ENCODE measurements around the gene MAP3K6. TPM values are rescaled to one million over a fixed set of nuclear protein-coding genes. Genes with fewer than 3 reads are reported as not detected.

Gene MAP3K6
- total RNA-seq, 1 experiment from 2014 or later: 8.2 TPM

DNA sequence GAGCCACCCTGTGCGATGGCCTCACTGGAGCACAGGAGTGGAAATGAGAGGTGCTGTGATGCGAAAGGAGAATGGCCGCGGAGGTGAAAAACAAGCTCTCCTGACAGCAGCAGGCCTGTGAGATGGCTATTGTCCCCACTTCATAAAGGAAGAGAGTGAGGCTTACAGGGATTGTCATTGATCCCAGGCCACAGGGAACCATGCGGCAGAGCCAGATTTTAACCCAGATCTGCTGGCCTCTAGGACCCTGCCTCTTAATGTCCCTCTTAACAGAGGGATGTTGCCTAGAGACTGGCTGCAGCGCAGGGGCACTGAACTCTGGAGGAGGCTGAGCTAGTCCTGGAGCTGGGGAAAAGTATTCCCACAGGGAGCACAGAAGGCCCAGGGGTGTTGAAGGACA lies 28.0 kb downstream of the MAP3K6 start:
- DNase-seq (ENCODE audit: low read depth): no peak

DNA sequence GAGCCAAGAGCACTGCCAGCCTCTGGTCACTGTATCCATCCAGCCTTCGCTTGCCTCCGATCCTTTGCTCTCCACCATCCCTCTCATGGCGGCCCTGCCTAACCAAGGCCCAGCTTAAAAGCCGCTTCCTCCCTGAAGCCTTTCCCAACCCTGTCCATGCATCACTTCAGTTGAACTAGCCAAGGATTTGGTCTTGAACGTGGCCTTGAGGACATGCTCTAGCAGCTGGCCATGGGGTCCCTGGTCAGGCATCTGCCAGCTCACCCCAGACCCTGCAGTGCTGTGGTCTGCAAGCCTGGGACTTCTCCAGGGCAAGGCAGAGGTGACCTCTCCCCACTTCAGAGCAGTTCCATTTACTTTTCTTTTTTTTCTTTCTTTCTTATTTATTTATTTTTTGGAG lies 30.0 kb downstream of the MAP3K6 start:
- DNase-seq (ENCODE audit: low read depth): no peak

DNA sequence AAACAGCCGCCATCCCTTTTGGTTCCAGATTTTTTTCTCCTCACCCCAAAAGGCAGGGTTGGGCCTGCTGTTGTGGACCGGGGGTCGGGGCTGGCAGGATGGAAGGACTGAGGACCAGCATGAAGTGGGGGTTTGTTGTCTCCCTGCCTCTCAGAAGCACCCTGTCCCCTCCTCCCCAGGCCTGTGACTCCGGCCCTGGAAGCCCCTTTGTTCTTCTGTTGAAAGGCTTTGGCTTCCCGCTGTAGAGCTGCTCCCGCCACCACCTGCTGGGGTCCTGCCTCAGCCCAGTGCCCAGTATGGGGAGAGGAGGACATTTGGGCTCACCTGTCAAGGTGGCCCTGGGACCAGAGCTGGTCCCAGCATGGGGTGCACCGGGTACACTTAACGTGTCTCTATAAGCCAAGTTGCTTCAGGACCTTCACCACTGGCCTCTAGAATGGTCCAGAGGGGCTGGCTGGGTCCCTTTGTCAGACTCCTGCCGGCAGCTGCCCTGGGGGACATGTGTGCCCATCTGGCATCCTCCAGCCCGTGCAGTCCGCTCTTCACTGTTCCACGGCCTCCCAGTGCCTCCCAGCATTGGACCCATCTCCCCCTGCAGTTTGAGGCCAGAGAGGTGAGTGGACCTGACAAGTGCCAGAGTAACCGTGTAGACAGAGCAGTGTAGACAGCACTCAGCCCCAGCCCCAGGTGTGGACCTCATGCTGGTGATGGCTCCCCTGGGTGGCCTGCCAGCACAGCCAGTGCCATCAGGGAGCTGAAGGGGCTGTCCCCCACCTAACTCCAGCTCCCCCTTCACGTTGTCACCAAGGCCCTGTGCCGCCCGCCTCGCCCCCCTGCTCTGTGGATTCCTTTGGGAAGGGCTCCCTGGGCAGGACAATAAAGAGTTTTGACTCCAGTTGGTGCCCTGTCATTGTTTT lies 31.0 kb downstream of the MAP3K6 start:
- no peak for DNase-seq (ENCODE audit: low read depth)

DNA sequence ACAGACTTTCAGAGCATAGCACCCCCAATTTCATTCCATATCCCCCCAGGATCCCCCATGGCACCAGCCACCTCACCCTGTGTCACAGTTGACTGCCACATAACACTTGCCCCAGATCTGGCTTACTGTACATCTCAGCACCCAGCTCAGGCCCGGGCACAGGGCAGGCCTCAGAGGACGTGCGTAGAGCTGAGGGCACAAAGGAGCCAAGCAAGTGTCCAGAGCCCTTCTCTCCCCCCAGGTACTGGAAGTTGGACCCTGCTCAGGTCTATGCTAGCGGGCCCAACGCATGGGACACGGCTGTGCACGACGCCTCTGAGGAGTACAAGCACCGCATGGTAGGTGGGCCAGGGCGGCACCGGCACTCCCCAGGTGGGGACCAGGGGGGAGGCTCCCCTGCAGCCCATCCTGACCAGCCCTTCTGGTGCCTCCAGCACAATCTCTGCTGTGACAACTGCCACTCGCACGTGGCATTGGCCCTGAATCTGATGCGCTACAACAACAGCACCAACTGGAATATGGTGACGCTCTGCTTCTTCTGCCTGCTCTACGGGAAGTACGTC lies 33.0 kb downstream of the MAP3K6 start:
- no peak for DNase-seq (ENCODE audit: low read depth)

DNA sequence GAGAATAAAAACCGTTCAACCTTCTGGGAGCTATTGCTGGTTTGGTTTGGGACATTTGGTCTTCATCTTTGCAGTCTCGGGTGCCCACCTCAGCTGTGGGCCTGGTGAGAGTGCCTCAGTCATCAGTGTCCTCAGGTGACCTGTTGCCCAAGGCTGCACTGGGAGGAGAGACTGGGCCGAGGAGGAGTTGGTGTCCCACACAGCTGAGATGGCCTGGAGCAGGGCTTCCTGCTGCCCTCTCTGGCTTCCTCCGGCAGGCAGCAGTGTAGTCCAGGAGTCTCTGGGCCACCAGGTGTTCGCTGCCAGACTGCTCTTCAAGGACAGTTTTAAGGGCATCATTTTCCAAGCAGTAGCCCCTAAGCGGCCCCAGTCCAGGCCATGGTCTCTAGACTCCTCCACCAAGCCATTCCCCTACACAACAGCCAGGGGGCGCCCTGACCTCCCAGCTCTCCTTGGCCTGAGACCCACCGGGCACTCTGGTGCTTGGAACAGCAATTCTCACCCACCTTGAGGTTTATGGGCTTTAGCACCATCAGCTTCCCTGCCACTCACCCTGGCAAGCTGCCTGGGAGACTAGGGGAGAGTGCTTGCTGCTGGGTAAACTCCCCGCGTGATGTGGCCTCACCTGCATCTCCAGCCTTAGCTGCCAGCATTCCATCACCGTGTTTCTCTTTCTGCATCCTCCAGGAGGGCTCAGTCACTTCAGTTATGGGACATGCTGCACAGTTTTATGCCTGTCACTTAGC lies 34.1 kb downstream of the MAP3K6 start:
- DNase-seq (ENCODE audit: low read depth): peak; percentile 48

DNA sequence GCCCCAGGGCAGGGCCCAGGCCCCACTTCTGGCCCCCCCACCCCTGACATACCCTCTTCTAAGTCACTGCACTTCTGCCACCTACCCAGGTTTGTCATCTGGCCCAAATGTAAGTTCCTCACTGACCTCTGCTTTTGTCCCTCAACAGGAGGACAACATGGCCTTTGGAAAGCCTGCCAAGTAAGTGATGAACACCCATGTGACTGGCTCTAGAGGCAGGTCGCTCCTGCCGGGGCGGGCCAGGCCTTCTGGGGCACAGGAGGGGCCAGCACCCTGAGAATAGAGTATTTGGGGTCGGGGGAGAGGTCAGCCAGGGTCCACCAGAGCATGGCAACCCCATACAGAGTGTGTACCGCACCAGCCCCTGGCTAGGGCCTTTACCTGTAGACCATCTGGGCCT lies 34.8 kb downstream of the MAP3K6 start:
- DNase-seq (ENCODE audit: low read depth): no peak

DNA sequence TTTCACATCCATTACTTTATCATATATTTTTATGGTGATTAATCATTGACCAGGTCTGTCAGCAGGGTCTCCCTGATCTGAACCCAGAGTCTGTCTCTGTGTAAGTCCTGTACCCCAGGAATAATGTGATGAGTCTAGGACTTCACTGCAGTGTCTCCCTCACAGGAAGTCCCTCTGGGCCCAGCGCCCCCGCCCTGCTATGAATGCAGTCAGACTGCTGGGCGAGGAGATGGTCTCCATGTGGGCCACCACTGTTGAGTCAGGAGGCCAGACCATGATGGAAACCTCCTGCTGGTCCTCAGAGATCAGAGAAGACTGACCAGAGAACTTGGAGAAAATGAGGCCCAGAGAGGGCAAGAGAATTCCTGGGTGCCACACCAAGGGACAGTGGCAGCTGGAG lies 35.3 kb downstream of the MAP3K6 start:
- no peak for DNase-seq (ENCODE audit: low read depth)

DNA sequence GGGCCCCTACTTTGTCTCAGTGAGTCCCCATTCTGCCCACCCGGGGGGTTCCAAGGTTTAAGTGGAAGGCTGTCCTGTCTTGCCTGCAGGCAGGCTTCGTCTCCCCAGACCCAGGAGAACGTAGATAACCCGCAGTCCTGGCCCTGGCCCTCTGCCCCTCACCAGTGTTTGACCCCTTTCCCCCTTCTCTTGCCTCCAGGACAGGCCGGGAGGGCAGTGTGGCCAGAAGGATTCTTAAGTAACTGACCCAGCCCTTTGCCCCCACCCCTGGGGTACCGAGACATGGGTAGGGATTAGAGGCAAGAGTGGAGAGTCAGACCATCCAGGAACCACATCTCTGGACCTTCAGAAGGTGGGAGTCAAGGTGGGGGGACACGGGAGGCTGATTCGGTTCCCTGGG lies 36.0 kb downstream of the MAP3K6 start:
- DNase-seq (ENCODE audit: low read depth): no peak

DNA sequence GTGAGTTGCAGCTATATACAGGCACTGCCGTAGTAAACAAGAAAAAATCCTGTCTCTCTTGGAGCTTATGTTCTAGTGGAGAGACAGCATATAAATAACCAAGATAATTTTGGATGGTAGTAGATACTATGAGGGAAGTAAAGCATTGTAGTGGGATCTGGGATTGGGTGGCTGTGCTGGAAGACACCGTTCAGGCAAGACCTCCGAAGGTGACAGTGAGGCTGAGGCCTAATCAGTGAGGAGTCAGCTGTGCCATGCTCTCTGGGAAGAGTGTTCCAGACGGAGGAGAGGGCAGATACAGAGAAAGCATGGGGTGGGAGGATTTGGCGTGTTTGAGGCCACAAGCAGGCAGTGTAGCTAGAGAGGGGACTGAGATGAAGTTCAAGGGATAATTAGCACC lies 38.8 kb downstream of the MAP3K6 start:
- DNase-seq (ENCODE audit: low read depth): no peak

DNA sequence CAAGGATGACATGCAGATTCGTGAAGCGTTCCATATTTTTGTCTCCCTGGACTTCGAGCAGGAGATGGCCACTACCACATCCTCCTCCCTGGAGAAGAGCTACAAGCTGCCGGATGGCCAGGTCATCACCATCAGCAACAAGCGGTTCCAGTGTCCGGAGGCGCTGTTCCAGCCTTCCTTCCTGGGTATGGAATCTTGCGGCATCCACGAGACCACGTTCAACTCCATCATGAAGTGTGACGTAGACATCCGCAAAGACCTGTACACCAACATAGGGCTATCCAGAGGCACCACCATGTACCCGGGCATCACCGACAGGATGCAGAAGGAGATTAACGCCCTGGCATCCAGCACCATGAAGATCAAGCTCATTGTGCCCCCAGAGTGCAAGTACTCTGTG lies 41.5 kb downstream of the MAP3K6 start:
- DNase-seq (ENCODE audit: low read depth): no peak

DNA sequence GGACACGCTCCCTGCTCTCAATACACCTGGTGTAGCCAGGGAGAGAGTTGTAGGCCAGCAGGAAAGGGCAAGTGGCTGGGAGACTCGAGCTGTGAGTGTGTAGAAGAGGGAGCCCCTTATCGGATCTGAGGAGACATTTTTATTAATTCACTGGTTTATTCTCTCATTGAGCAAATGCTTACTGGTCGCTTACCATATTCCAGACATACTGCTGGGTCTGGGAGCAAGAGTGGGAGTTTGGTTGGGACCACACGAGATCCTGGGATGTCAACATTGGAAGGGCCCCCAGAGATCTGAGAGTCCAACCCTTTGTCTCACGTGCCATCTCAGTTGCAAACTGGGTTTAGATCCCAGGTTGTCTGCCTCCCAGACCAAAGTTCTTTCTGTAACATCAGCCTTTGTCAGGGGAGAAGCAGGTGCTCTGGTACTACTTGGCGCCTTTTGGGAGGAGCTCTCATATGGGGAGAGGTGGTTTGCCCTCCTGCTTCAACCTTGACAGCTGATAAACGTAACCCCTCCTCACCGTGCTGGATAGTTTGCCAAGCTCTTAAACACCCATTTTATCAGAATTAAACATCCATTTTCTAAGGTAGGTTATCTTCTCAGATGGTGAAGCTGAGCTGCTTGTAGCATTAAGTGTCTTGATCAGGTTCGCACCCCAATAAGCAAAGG lies 44.1 kb downstream of the MAP3K6 start:
- DNase-seq (ENCODE audit: low read depth): no peak

DNA sequence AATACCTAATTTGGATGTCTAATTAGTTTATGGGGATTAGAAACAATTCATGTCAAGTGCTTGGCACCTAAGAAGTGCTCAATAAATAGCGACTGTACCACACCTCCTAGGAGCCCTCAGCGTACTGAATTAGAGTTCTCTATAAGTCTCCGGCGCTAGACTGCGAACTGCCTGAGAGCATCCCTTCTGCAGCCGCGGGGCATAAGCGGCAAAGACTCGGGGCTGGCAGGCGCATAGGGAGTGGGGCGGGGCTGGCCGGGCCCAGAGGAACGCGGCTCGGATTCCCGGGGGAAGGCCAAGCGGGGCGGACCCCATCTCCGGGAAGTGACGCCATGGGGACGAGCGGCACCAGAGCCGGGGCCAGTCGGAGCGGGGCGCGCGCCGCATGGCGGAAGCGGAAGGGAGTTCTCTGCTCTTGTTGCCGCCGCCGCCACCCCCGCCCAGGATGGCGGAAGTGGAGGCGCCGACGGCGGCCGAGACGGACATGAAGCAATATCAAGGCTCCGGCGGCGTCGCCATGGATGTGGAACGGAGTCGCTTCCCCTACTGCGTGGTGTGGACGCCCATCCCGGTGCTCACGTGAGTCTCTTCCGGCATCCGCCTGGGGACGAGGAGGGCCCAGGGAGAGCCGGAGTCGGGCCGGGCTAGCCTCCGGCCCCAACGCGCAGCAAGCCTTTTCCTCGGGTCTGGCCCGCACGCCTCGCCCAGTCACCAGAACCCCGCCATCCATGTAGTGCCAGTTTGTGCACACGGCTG lies 44.8 kb downstream of the MAP3K6 start, which contains the start of gene TMEM222:
Gene TMEM222, plus strand, starts transcription at position 351 of the 756 bp plus-strand sequence. Its CDS starts 35 bp downstream, at position 386.
- DNase-seq (ENCODE audit: low read depth): peak; percentile 99

DNA sequence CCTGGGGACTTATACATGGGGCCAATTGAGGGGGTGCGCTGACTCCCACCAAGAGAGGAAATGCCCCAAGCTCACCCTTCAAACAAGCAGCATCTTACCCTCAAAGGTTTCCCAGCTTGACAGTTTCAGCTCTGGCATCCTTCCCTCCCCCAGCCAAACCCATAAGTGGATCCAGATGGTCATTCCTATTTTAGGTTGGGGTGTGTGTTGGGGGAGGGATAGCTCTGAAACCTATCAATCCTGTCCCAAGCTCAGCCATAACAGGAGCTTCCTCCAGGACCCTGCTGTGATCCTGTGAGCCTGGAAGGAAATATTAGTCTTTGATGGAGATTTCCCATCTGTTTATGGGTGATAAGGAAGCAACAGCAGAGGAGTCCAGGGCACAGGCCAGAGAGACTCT lies 48.2 kb downstream of the MAP3K6 start:
- DNase-seq (ENCODE audit: low read depth): no peak

DNA sequence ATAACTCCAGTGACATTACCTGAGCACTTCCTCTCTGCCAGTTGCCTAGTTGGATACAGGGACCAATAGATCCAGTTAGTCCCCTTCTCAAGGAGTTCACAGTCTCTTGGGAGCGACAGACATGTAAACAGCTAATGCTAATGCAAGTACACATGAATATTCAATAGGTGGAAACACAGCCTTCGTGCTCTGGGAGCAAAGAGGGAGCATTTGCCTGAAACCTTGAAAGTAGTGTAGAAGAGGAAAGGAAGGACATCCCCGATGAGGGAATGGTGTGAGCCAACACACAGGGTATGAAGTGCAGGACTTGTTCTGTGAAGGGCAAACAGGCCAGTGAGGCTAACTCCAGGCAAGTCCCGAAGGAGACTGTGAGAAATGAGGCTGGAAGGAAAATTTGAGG lies 48.6 kb downstream of the MAP3K6 start:
- no peak for DNase-seq (ENCODE audit: low read depth)

DNA sequence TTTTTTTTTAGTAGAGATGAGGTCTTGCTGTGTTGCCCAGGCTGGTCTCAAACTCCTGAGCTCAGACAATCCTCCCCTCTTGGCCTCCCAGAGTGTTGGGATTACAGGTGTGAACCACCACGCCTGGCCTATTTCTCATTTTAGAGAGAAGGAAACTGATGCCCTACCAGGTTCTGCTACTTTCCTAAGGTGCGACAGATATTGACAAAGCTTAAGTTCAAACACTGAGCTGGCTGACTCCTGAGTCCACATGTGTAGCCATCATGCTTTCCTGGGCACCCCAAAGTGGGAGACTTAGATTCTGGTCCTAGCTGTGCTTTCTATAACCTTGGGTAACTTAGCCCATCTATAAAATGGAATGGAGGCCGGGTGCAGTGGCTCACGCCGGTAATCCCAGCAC lies 49.9 kb downstream of the MAP3K6 start:
- DNase-seq (ENCODE audit: low read depth): no peak

DNA sequence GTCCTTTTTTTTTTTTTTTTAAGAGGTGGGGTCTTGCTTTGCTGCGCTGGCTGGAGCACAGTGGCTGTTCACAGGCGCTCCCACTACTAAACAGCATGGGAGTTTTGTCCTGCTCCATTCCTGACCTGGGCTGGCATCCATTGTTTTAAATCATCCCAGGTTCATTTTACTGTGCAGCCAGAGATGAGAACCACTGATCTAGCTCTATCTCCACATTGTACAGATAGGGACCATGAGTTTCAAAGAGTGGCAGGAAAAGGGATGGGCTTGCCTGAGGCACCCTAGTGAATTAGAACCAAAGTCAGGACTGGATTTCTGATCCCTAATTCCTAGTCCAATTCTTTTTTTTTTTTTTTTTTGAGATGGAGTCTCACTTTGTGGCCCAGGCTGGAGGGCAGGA lies 52.0 kb downstream of the MAP3K6 start:
- DNase-seq (ENCODE audit: low read depth): no peak

DNA sequence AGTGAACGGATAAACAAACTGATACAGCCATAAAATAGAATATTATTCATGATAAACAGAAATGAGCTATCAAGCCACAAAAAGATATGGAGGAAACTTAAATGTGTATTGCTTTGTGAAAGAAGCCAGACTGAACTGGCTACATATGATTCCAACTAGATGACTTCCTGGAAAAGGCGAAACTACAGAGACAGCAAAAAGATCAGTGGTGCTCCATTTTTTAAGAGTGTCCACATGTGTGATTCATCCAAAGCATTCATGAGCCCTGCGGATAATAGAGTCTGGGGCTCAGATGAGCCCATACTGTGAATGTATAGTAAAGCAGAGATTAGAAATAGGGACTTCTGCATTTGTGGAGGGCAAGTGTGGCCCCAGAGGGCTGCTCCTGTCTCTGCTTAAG lies 52.6 kb downstream of the MAP3K6 start:
- no peak for DNase-seq (ENCODE audit: low read depth)

DNA sequence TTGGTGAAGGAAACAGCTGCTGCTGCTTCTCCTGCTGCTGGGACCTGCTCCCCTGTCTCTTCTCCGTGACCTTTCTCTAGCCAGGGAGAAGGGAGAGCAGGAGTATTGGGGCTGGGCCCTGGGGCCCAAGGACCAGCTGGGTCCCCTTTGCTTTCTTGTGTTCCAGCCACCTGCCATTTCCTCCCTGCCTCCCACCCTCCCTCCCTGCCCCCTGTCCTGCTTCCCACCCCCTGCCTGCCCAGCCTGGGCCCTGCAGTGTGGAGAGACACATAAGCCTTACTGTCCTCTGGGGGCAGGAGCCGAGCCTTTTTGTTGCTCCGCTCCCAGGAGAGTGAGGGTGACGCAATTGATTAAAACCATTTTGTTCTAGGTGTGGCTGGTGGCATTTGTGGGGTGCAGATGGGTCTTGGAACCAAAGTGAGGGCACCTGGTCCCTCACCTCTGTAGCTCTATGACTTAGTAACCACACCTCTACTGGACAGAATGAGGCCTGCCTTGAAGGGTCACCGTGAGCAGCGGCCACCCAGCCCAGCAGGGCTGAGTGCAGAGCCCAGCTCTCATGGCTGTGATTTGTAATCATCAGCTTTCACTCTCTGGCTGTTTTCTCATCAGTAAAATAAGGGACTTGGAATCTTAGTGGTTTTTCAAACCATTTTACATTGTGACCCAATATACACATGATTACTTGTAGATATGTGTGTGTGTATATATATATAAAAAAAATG lies 58.7 kb downstream of the MAP3K6 start:
- no peak for DNase-seq (ENCODE audit: low read depth)

DNA sequence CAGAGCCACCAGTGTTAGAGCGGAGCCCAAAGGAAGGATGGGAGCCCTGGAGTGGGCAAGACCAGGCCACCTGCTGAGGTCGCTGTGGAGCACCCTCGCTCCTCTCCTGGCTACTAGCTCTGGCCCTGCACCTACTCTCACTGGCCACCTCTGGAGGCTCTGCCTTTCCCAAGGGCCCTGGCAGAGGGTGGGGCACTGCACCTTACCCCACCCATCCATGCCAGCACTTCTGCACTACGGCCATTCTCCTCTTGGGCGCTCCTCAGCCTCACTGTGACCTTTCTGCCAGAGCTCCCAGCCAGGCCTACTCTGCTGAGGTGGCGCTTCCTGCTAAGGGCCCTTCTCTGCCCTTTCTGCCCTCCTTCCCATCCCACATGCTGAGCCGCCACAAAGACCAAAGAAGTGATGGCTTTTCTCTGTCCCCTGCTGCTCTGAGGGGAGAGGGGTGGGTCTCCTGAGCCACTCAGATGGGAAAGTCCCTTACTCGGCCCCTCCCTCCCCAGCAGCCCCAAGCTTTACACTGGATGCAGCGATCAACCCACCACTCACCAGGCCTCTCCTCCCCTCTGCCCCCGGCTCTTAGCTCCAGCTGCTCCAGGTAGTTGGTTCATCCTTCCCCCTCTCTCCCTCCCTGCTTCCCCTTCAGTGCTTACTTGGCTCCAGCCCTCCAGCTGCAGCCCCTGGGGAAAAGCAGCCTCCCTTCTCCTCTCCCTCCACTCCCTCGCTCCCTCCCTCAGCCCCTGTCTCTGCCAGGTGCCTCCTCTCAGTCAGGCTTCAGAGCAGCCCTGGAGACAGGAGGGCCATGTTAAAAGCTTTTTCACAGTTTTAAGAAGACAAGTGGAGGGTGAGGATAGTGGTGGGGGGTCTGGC lies 59.6 kb downstream of the MAP3K6 start:
- DNase-seq (ENCODE audit: low read depth): peak; percentile 30

DNA sequence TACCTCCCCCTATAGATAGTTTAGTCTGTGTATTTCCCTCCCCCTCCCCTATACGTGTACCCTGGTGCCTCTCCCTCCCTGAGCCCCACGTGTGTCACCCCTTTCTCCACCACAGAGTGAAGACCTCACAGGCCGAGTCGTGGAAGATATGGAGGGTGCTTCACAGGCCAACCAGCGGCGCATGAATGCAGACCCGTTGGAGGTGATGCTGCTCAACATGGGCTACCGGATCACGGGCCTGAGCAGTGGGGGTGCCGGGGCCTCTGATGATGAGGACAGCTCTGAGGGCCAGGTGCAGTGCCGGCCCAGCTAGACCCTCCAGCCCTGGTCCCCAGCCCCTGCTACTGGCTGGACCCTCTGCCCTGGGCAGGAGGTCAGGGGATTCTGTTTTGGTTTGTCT lies 60.7 kb downstream of the MAP3K6 start:
- DNase-seq (ENCODE audit: low read depth): no peak

All from Daoy (cell line).